Regular cardiac myocyte (primary cell): ENCODE data around the gene POC5. TPM values are rescaled to one million over a fixed set of nuclear protein-coding genes. Genes with fewer than 3 reads are reported as not detected.

Experiments
- total RNA-seq: library from RNA; depleted of rRNA; stranded (reverse); fragments of >200 nt; gene quantifications from 2 replicates; pipeline ENCODE4 v1.2.3, GENCODE V29; 2014

The POC5 gene, protein sequence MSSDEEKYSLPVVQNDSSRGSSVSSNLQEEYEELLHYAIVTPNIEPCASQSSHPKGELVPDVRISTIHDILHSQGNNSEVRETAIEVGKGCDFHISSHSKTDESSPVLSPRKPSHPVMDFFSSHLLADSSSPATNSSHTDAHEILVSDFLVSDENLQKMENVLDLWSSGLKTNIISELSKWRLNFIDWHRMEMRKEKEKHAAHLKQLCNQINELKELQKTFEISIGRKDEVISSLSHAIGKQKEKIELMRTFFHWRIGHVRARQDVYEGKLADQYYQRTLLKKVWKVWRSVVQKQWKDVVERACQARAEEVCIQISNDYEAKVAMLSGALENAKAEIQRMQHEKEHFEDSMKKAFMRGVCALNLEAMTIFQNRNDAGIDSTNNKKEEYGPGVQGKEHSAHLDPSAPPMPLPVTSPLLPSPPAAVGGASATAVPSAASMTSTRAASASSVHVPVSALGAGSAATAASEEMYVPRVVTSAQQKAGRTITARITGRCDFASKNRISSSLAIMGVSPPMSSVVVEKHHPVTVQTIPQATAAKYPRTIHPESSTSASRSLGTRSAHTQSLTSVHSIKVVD
- 12.8 and 22.8 TPM in 2 replicates for total RNA-seq

DNA sequence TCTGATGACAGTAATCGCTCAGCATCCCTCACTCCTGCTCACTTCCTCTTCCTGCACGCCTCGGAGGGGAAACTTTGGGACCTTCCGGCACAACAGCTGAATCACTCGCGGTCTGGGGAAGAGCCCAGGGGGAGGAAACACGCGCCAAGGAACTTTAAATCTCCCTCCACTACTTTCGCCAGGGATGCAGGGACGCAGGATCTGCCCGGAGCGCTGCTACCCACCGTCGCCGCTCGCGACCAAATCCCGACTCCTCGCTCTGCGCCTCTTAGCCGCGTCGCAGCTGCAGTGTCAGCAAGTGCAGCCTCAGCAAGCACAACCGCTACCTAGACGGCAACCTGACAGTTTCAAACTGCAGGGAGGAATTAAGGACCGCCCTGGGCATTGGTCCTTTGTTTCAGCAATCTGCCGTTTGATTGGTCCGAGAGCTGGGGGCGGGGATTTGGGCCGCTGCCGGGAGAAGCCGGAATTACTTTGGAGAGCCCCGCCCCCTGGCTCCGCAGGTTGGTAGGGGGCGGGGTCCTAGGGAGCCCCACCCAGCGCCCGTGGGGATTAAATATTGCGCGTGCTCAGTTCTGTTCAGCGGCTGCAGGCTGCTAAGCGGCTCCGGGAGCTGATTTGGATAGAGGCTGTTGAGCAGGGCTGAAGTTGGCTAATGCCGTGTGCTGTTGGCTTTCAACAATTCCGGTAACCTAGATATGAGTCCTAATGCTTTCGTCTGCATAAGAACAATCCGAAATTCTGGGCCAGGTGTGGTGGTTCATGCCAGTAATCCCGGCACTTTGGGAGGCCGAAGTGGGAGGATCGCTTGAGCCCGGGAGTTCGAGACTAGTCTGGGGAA, at the start of gene POC5:
Gene POC5 (minus strand): TSS at position 356 of the 841 bp plus-strand sequence. CDS start 4,500 bp downstream, outside the sequence.

Other genes with a start within 250 kb of the POC5 start
- 15.9 and 28.5 TPM in 2 replicates for gene CERT1, start 205.8 kb downstream of the POC5 start, total RNA-seq
- 38.3 and 57.2 TPM in 2 replicates for gene POLK, start 205.5 kb downstream of the POC5 start, total RNA-seq
- 0.19 and 0.56 TPM in 2 replicates for gene ANKDD1B, start 106.0 kb downstream of the POC5 start, total RNA-seq